Measurements from ENCODE around the gene SLC24A1. TPM values are rescaled to one million over a fixed set of nuclear protein-coding genes. Genes with fewer than 3 reads are reported as not detected.
A peak's percentile ranks its signal among the peaks of the same experiment; 100 is the strongest.

SLC24A1 gene
- total and polyA plus RNA-seq, 4 experiments from 2014 or later, result 0.35 to 8.2 (median 4.5) TPM

DNA sequence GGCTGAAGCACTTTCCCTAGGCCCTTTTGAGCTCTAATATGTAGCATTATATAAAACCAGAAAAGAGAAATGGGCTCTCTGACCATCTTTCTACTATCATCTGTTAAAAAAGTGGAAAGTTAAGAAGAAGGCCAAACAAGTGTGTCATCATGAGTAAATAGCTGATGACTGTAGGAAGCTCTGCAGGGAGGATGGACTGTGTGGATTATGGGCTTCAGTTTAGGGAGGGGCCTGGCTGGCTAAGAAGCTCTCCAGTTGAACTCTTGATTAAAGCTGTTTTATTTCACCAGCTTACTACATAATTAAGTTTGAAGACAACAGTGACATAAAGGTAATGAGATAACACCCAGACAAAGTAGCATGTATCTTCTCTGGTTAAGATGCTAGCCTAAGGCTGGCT is 41.5 kb upstream of the SLC24A1 start:
- H3K36me3 Mint-ChIP-seq, result peaks cover 63 to 73% of the 10 kb centered on the region in 2 donors
- no peaks in the 10 kb centered on the region for H3K9me3 ChIP-seq (ENCODE audit: control insufficient read depth in 1 of 2, low read length in 2 of 2)
- H3K27me3 ChIP-seq (ENCODE audit: insufficient read depth, low read length), result no peaks in the 10 kb centered on the region
- H3K36me3 ChIP-seq (ENCODE audit: insufficient read depth, low read length), result peaks cover 29% of the 10 kb centered on the region
- intact Hi-C loops (cut with micrococcal nuclease), result no loop called here
- H3K4me1 ChIP-seq (ENCODE audit: insufficient read depth, low read length), result peaks cover 19% of the 10 kb centered on the region
- no peak overlapping the region for H3K4me3 Mint-ChIP-seq
- H3K4me1 Mint-ChIP-seq, result peaks cover 17 to 30% (median 23%) of the 10 kb centered on the region in 4 donors
- no peak overlapping the region for H3K27ac ChIP-seq (ENCODE audit: low read depth, low read length)
- H3K27me3 Mint-ChIP-seq, result no peaks in the 10 kb centered on the region
- ChIA-PET CTCF (ENCODE audit: partially characterized antibody) (interaction anchor here (0.6 to 1.3 kb wide), 3 partner anchors 12 to 892 kb away, joined by 3 read pairs; no protein-coding TSS in a partner anchor), POLR2A (ENCODE audit: partially characterized antibody) (no interaction called here)
- no peaks in the 10 kb centered on the region for H3K9me3 Mint-ChIP-seq
- DNase-seq, result no peak
- peak overlapping the region in 5 of 7 donors; percentile 8 to 92 (median 75) for H3K27ac Mint-ChIP-seq
- no peak overlapping the region for H3K4me3 ChIP-seq (ENCODE audit: low read length in 2 of 2)

DNA sequence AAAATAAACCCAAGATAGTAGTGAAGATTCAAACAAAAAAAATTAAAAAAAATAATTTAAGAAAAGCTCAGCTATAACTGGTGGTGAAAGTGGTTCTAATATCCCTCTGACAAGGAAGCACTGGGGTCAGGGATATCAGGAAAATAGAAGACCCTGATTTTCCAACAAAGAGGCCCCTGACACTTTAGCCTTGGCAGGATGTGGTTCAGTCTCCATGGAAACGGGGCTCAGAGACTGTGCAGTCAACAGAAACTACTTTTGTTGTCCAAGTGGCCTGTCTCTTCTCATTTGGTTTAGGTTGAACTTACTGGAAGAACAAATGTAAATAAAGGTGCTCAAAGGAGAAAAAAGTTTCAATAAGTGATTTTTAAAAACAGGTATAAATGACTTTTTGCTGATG is 38.0 kb upstream of the SLC24A1 start:
- Histone ChIP-seq H3K4me3 (ENCODE audit: low read length in 2 of 2) (no peak overlapping the region), H3K4me1 (ENCODE audit: insufficient read depth, low read length) (peaks cover 19% of the 10 kb centered on the region), H3K27ac (ENCODE audit: low read depth, low read length) (peak overlapping the region; percentile 50), H3K27me3 (ENCODE audit: insufficient read depth, low read length) (no peaks in the 10 kb centered on the region), H3K36me3 (ENCODE audit: insufficient read depth, low read length) (peaks cover 23% of the 10 kb centered on the region), H3K9me3 (ENCODE audit: control insufficient read depth in 1 of 2, low read length in 2 of 2) (no peaks in the 10 kb centered on the region)
- peaks cover 23 to 36% (median 31%) of the 10 kb centered on the region in 4 donors for H3K4me1 Mint-ChIP-seq
- ChIA-PET POLR2A (ENCODE audit: partially characterized antibody) (interaction anchor here (2.1 kb wide), 1 partner anchor 27 kb away, joined by 10 read pairs; the partner anchor contains the start of gene INTS14), CTCF (ENCODE audit: partially characterized antibody) (no interaction called here)
- intact Hi-C loops (cut with micrococcal nuclease), result no loop called here
- H3K36me3 Mint-ChIP-seq, result peaks cover 64 to 67% of the 10 kb centered on the region in 2 donors
- peak overlapping the region; percentile 46 to 71 (median 59) for H3K4me3 Mint-ChIP-seq
- no peaks in the 10 kb centered on the region for H3K27me3 Mint-ChIP-seq
- peak overlapping the region; percentile 92 to 97 (median 95) for H3K27ac Mint-ChIP-seq
- peak; percentile 54 to 74 (median 66) for DNase-seq
- H3K9me3 Mint-ChIP-seq, result no peaks in the 10 kb centered on the region

DNA sequence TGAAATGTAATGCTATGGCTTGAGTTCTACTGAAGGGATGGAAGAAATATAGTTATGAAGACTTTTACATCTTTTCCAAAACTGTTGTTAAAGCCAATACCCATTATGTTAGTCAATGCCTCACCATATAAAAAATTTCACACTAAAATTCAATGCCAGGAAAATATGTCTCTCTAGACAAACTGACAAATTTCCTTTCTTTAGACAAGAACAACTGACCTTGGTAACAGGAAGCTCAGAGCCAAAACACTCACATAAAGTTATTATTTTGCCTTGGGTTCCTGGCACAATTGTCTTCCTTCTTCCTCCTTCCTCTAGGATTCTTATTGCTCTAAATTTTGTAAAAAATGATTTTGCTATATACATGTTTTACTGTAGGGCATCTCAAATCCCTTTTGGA is 37.5 kb upstream of the SLC24A1 start:
- intact Hi-C loops (cut with micrococcal nuclease), result no loop called here
- peak overlapping the region; percentile 92 to 97 (median 95) for H3K27ac Mint-ChIP-seq
- Histone ChIP-seq H3K9me3 (ENCODE audit: control insufficient read depth in 1 of 2, low read length in 2 of 2) (no peaks in the 10 kb centered on the region), H3K4me3 (ENCODE audit: low read length in 2 of 2) (no peak overlapping the region), H3K36me3 (ENCODE audit: insufficient read depth, low read length) (peaks cover 19% of the 10 kb centered on the region), H3K27ac (ENCODE audit: low read depth, low read length) (peak overlapping the region; percentile 50), H3K4me1 (ENCODE audit: insufficient read depth, low read length) (peaks cover 19% of the 10 kb centered on the region), H3K27me3 (ENCODE audit: insufficient read depth, low read length) (no peaks in the 10 kb centered on the region)
- H3K9me3 Mint-ChIP-seq, result no peaks in the 10 kb centered on the region
- CTCF ChIA-PET (ENCODE audit: partially characterized antibody), result interaction anchor here (1.0 to 1.2 kb wide), 2 partner anchors 15 to 54 kb away, joined by 3 to 4 read pairs; no protein-coding TSS in a partner anchor
- peaks cover 59 to 66% of the 10 kb centered on the region in 2 donors for H3K36me3 Mint-ChIP-seq
- peaks cover 23 to 36% (median 31%) of the 10 kb centered on the region in 4 donors for H3K4me1 Mint-ChIP-seq
- DNase-seq, result no peak
- no peaks in the 10 kb centered on the region for H3K27me3 Mint-ChIP-seq
- POLR2A ChIA-PET (ENCODE audit: partially characterized antibody), result interaction anchor here (2.1 kb wide), 1 partner anchor 27 kb away, joined by 10 read pairs; the partner anchor contains the start of gene INTS14
- peak overlapping the region in 7 of 8 donors; percentile 52 to 71 (median 60) for H3K4me3 Mint-ChIP-seq

DNA sequence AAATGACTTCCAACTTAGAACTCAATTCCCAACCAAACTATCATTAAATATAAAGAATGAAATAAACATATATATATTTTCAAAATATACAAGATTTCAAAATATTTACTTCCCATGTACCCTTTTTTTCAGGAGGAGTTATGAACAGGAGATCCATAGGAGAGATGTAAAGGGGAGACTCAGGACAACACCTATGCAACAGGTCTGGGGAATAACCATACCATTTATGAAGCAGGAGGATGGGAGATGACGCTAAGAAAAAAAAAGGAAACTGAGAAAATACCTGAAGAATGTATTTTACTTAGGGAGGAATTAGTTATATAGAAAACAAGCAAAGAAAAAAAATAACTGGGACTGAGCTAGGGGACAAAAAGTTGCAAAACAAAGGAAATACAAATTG is 34.6 kb upstream of the SLC24A1 start:
- H3K27ac Mint-ChIP-seq, result peak overlapping the region in 5 of 7 donors; percentile 12 to 84 (median 50)
- no peak overlapping the region for H3K4me3 ChIP-seq (ENCODE audit: low read length in 2 of 2)
- intact Hi-C loops (cut with micrococcal nuclease), result no loop called here
- CTCF ChIA-PET (ENCODE audit: partially characterized antibody), result no interaction called here
- H3K36me3 ChIP-seq (ENCODE audit: insufficient read depth, low read length), result peaks cover 22% of the 10 kb centered on the region
- H3K4me1 Mint-ChIP-seq, result peaks cover 27 to 35% (median 34%) of the 10 kb centered on the region in 4 donors
- H3K27me3 Mint-ChIP-seq, result no peaks in the 10 kb centered on the region
- no peak for DNase-seq
- no peak overlapping the region for H3K27ac ChIP-seq (ENCODE audit: low read depth, low read length)
- no peaks in the 10 kb centered on the region for H3K9me3 ChIP-seq (ENCODE audit: control insufficient read depth in 1 of 2, low read length in 2 of 2)
- H3K36me3 Mint-ChIP-seq, result peaks cover 68 to 70% of the 10 kb centered on the region in 2 donors
- POLR2A ChIA-PET (ENCODE audit: partially characterized antibody), result no interaction called here
- no peak overlapping the region for H3K4me3 Mint-ChIP-seq
- no peaks in the 10 kb centered on the region for H3K9me3 Mint-ChIP-seq
- H3K27me3 ChIP-seq (ENCODE audit: insufficient read depth, low read length), result no peaks in the 10 kb centered on the region
- H3K4me1 ChIP-seq (ENCODE audit: insufficient read depth, low read length), result peaks cover 19% of the 10 kb centered on the region

DNA sequence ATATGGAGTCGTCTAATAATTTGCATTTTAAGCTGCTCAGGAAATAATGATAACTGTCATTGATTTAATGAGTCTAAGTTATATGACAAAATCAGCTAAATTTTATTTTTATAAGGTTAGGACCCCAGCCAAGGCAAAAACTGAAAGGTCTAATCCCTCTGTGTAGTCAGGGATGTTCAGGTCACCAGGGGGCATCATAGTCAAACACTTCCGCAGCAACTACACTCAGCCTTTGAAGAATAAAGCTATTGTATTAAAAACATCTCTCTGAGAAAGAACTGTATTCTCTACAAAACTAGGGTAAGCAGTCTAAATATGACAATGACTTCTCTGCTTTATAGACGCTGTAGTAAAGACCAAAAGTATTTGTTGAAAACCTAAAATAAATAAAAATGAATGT is 25.8 kb upstream of the SLC24A1 start:
- no peaks in the 10 kb centered on the region for H3K9me3 ChIP-seq (ENCODE audit: control insufficient read depth in 1 of 2, low read length in 2 of 2)
- Mint-ChIP-seq H3K4me3 (no peak overlapping the region), H3K27me3 (no peaks in the 10 kb centered on the region), H3K36me3 (peaks cover 49 to 79% of the 10 kb centered on the region in 2 donors), H3K9me3 (no peaks in the 10 kb centered on the region), H3K4me1 (no peaks in the 10 kb centered on the region), H3K27ac (no peak overlapping the region)
- peaks cover 54% of the 10 kb centered on the region for H3K36me3 ChIP-seq (ENCODE audit: insufficient read depth, low read length)
- no peaks in the 10 kb centered on the region for H3K27me3 ChIP-seq (ENCODE audit: insufficient read depth, low read length)
- peak in 2 of 5 donors; percentile 5 to 17 for DNase-seq
- CTCF ChIA-PET (ENCODE audit: partially characterized antibody), result interaction anchor here (0.6 to 2.2 kb wide), 8 partner anchors 13 to 698 kb away, joined by 3 to 7 read pairs (median 3); partner anchors contain the start of gene RAB11A
- intact Hi-C loops (cut with micrococcal nuclease), result no loop called here
- no peak overlapping the region for H3K4me3 ChIP-seq (ENCODE audit: low read length in 2 of 2)
- no peaks in the 10 kb centered on the region for H3K4me1 ChIP-seq (ENCODE audit: insufficient read depth, low read length)
- POLR2A ChIA-PET (ENCODE audit: partially characterized antibody), result no interaction called here
- no peak overlapping the region for H3K27ac ChIP-seq (ENCODE audit: low read depth, low read length)

DNA sequence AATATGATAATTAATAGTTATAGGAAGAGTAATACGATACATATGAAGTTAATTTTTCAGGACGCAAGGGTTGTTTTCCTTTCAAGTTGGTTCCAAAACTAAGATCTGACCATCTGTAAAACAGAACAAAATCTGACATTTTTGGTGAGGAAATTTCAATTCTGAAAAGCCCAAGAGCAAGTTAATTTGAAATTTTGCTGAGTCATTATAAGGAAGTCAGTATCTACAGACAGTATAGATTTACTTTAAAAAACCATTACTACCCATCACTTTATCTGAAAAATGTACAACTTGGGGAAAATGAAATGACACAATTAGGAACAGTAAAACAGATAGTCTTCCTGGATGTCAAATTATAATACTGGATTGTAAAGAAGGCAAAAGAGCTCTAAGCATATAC is 23.3 kb upstream of the SLC24A1 start:
- ChIA-PET CTCF (ENCODE audit: partially characterized antibody) (interaction anchor here (1.1 kb wide), 1 partner anchor 13 kb away, joined by 3 read pairs; no protein-coding TSS in a partner anchor), POLR2A (ENCODE audit: partially characterized antibody) (interaction anchor here (1.1 kb wide), 1 partner anchor 13 kb away, joined by 7 read pairs; the partner anchor contains the start of gene INTS14)
- H3K9me3 Mint-ChIP-seq, result no peaks in the 10 kb centered on the region
- peaks cover 36 to 66% of the 10 kb centered on the region in 2 donors for H3K36me3 Mint-ChIP-seq
- no peaks in the 10 kb centered on the region for H3K4me1 ChIP-seq (ENCODE audit: insufficient read depth, low read length)
- H3K4me3 ChIP-seq (ENCODE audit: low read length in 2 of 2), result no peak overlapping the region
- peaks cover 35% of the 10 kb centered on the region for H3K36me3 ChIP-seq (ENCODE audit: insufficient read depth, low read length)
- no peak overlapping the region for H3K27ac Mint-ChIP-seq
- H3K27me3 Mint-ChIP-seq, result no peaks in the 10 kb centered on the region
- H3K27me3 ChIP-seq (ENCODE audit: insufficient read depth, low read length), result no peaks in the 10 kb centered on the region
- no peak for DNase-seq
- H3K27ac ChIP-seq (ENCODE audit: low read depth, low read length), result no peak overlapping the region
- no peak overlapping the region for H3K4me3 Mint-ChIP-seq
- no peaks in the 10 kb centered on the region for H3K9me3 ChIP-seq (ENCODE audit: control insufficient read depth in 1 of 2, low read length in 2 of 2)
- no peaks in the 10 kb centered on the region for H3K4me1 Mint-ChIP-seq
- intact Hi-C loops (cut with micrococcal nuclease), result no loop called here

DNA sequence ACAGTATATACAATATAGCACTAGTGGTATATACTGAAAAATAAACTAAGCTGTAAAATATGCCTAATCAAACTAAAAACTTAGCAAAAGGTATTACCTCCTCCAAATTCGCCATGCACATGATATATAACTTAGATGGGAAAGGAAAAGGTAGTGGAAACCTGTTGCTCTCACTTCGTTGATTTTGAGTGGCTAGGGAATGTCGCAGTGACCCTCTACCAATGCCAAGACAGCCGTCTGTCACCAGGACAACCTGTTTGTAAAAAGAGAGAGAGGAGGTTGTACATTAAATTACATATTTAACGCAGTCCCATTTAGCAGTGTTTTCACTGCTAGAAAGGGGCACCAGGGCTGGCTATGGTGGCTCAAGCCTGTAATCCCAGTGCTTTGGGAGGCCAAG is 22.1 kb upstream of the SLC24A1 start:
- POLR2A ChIA-PET (ENCODE audit: partially characterized antibody), result interaction anchor here (1.1 kb wide), 1 partner anchor 11 kb away, joined by 7 read pairs; the partner anchor contains the start of gene INTS14
- no peak for DNase-seq
- Mint-ChIP-seq H3K27ac (no peak overlapping the region), H3K9me3 (no peaks in the 10 kb centered on the region), H3K4me3 (no peak overlapping the region), H3K36me3 (peaks cover 29 to 60% of the 10 kb centered on the region in 2 donors), H3K4me1 (no peaks in the 10 kb centered on the region), H3K27me3 (no peaks in the 10 kb centered on the region)
- intact Hi-C loops (cut with micrococcal nuclease), result no loop called here
- H3K27ac ChIP-seq (ENCODE audit: low read depth, low read length), result no peak overlapping the region
- no peaks in the 10 kb centered on the region for H3K27me3 ChIP-seq (ENCODE audit: insufficient read depth, low read length)
- H3K36me3 ChIP-seq (ENCODE audit: insufficient read depth, low read length), result peaks cover 34% of the 10 kb centered on the region
- H3K9me3 ChIP-seq (ENCODE audit: control insufficient read depth in 1 of 2, low read length in 2 of 2), result no peaks in the 10 kb centered on the region
- H3K4me3 ChIP-seq (ENCODE audit: low read length in 2 of 2), result no peak overlapping the region
- no peaks in the 10 kb centered on the region for H3K4me1 ChIP-seq (ENCODE audit: insufficient read depth, low read length)
- CTCF ChIA-PET (ENCODE audit: partially characterized antibody), result interaction anchor here (1.1 kb wide), 1 partner anchor 15 kb away, joined by 3 read pairs; no protein-coding TSS in a partner anchor

Data from CD4-positive, alpha-beta memory T cell (primary cell).